H7 (cell line): ENCODE results near the gene ALOXE3. TPM values are rescaled to one million over a fixed set of nuclear protein-coding genes. Genes with fewer than 3 reads are reported as not detected.
A peak's percentile ranks its signal among the peaks of the same experiment; 100 is the strongest.

Experiments
- DNase-seq: peaks from one replicate; pipeline ENCODE4 v3.0.0; 2012
- H3K27me3 ChIP-seq: 2 replicates; pipeline ENCODE4 v1.6.0; 2011; ENCODE audit warnings: mild to moderate bottlenecking, low read length; ENCODE audit not compliant: control insufficient read depth, insufficient read depth
- H3K36me3 ChIP-seq: replicated peaks from 2 replicates; pipeline ENCODE4 v1.5.1; 2011; ENCODE audit warnings: low read length; ENCODE audit not compliant: control insufficient read depth, insufficient read depth
- H3K4me3 ChIP-seq: 2 replicates; pipeline ENCODE4 v1.5.1; 2011; ENCODE audit warnings: low read depth, mild to moderate bottlenecking, control low read depth, low read length, moderate library complexity; ENCODE audit not compliant: insufficient read depth
- total RNA-seq: library from RNA; depleted of rRNA; stranded (reverse); fragments of >200 nt; shearing (Covaris generic); gene quantifications from 2 replicates; pipeline ENCODE4 v1.2.3, GENCODE V29; 2014

Gene ALOXE3
- total RNA-seq, 1 experiment from 2014 or later: not detected

- Histone ChIP-seq H3K36me3 (peaks cover 12% of the 10 kb centered on the region), H3K4me3 (no peak overlapping the region), H3K27me3 (peaks cover 5% of the 10 kb centered on the region)
- DNase-seq: no peak
Observed at GRCh38 chr17:8140065-8141029, 22.0 kb upstream of the ALOXE3 start.

- Histone ChIP-seq H3K36me3 (peaks cover 10% of the 10 kb centered on the region), H3K4me3 (peak overlapping the region; percentile 57), H3K27me3 (peaks cover 5% of the 10 kb centered on the region)
- DNase-seq: peak; percentile 96
Observed at GRCh38 chr17:8138672-8139371, 20.5 kb upstream of the ALOXE3 start.

GRCh38 chr17:8138374-8138671 is 20.0 kb upstream of the ALOXE3 start:
- Histone ChIP-seq H3K4me3 (peak overlapping the region; percentile 57), H3K27me3 (peaks cover 5% of the 10 kb centered on the region)
- DNase-seq: no peak

GRCh38 chr17:8137645-8138373 is 19.5 kb upstream of the ALOXE3 start:
- peak; percentile 45 for DNase-seq
- Histone ChIP-seq H3K27me3 (peaks cover 5% of the 10 kb centered on the region), H3K4me3 (peak overlapping the region; percentile 57), H3K36me3 (peaks cover 8% of the 10 kb centered on the region)

More at GRCh38 chr17:8138374-8138671, 20.0 kb upstream of the ALOXE3 start:
- peaks cover 9% of the 10 kb centered on the region for H3K36me3 ChIP-seq

GRCh38 chr17:8133941-8134340 is 15.6 kb upstream of the ALOXE3 start:
- H3K36me3 ChIP-seq: no peaks in the 10 kb centered on the region
- no peak overlapping the region for H3K4me3 ChIP-seq
- H3K27me3 ChIP-seq: peaks cover 5% of the 10 kb centered on the region
- DNase-seq: no peak

- DNase-seq: peak; percentile 84
- Histone ChIP-seq H3K27me3 (peaks cover 8% of the 10 kb centered on the region), H3K36me3 (no peaks in the 10 kb centered on the region), H3K4me3 (no peak overlapping the region)
Observed at GRCh38 chr17:8133399-8133798, 15.1 kb upstream of the ALOXE3 start.

- Histone ChIP-seq H3K27me3 (peaks cover 13% of the 10 kb centered on the region), H3K4me3 (no peak overlapping the region), H3K36me3 (no peaks in the 10 kb centered on the region)
- no peak for DNase-seq
Observed at GRCh38 chr17:8131844-8132441, 13.6 kb upstream of the ALOXE3 start.

GRCh38 chr17:8128125-8128784 is 9.9 kb upstream of the ALOXE3 start:
- DNase-seq: no peak
- no peak overlapping the region for H3K4me3 ChIP-seq
- no peaks in the 10 kb centered on the region for H3K36me3 ChIP-seq
- H3K27me3 ChIP-seq: peaks cover 41% of the 10 kb centered on the region

- Histone ChIP-seq H3K4me3 (peak overlapping the region; percentile 74), H3K36me3 (no peaks in the 10 kb centered on the region), H3K27me3 (peaks cover 57% of the 10 kb centered on the region)
- peak; percentile 92 for DNase-seq
Observed at GRCh38 chr17:8126491-8127066, 8.3 kb upstream of the ALOXE3 start.

- Histone ChIP-seq H3K36me3 (no peaks in the 10 kb centered on the region), H3K4me3 (peak overlapping the region; percentile 74), H3K27me3 (peaks cover 60% of the 10 kb centered on the region)
- peak; percentile 91 for DNase-seq
Observed at GRCh38 chr17:8125947-8126490, 7.7 kb upstream of the ALOXE3 start.

- Histone ChIP-seq H3K4me3 (peak overlapping the region; percentile 74), H3K27me3 (peaks cover 60% of the 10 kb centered on the region), H3K36me3 (no peaks in the 10 kb centered on the region)
- DNase-seq: peak; percentile 90
Observed at GRCh38 chr17:8125154-8125946, 7.0 kb upstream of the ALOXE3 start.

- Histone ChIP-seq H3K27me3 (peaks cover 60% of the 10 kb centered on the region), H3K36me3 (no peaks in the 10 kb centered on the region), H3K4me3 (peak overlapping the region; percentile 74)
- DNase-seq: no peak
Observed at GRCh38 chr17:8124350-8125153, 6.2 kb upstream of the ALOXE3 start.
